GM21360 (cell line): Measurements from ENCODE around the gene ACOT13.
"Not testable (repeated sequence)": the region's sequence is repeated elsewhere in the genome, so short reads cannot be mapped to it uniquely, and the experiment has no call there.

Source experiments
- ATAC-seq: cut with Tn5 transposase; IDR thresholded peaks from one replicate; pipeline ENCODE4 v1.9.1; 2021; ENCODE audit warnings: mild to moderate bottlenecking, moderate library complexity; ENCODE audit not compliant: unreplicated experiment

ACOT13 gene

GRCh38 chr6:24666641-24667377 lies at the start of gene ACOT13, which contains the start of gene TDP2:
ACOT13 (plus strand) TSS chr6:24667077; CDS start chr6:24667264, 187 bp downstream.
TDP2 (minus strand) TSS chr6:24666899; CDS start chr6:24666862, 37 bp downstream.
- peak; percentile 97 for ATAC-seq

GRCh38 chr6:24619661-24620060 lies 47.2 kb upstream of the ACOT13 start:
- no peak for ATAC-seq

- no peak for ATAC-seq
Observed at GRCh38 chr6:24620637-24621036, 46.2 kb upstream of the ACOT13 start.

GRCh38 chr6:24621626-24622289 lies 45.1 kb upstream of the ACOT13 start:
- ATAC-seq: no peak

- ATAC-seq: no peak
Observed at GRCh38 chr6:24630856-24631505, 35.9 kb upstream of the ACOT13 start.

- ATAC-seq: no peak
Observed at GRCh38 chr6:24631671-24632070, 35.2 kb upstream of the ACOT13 start.

GRCh38 chr6:24632573-24632972 lies 34.3 kb upstream of the ACOT13 start:
- ATAC-seq: no peak

GRCh38 chr6:24636681-24637080 lies 30.2 kb upstream of the ACOT13 start:
- no peak for ATAC-seq

GRCh38 chr6:24640166-24640565 lies 26.7 kb upstream of the ACOT13 start:
- ATAC-seq: no peak

- not testable (repeated sequence) for ATAC-seq
Observed at GRCh38 chr6:24640631-24641030, 26.2 kb upstream of the ACOT13 start.

- no peak for ATAC-seq
Observed at GRCh38 chr6:24642061-24642460, 24.8 kb upstream of the ACOT13 start.

GRCh38 chr6:24643920-24644319 lies 23.0 kb upstream of the ACOT13 start:
- no peak for ATAC-seq

- no peak for ATAC-seq
Observed at GRCh38 chr6:24644377-24644776, 22.5 kb upstream of the ACOT13 start.

GRCh38 chr6:24646771-24647170 lies 20.1 kb upstream of the ACOT13 start:
- no peak for ATAC-seq

- no peak for ATAC-seq
Observed at GRCh38 chr6:24648276-24648675, 18.6 kb upstream of the ACOT13 start.

GRCh38 chr6:24649691-24650090 lies 17.2 kb upstream of the ACOT13 start:
- no peak for ATAC-seq

- no peak for ATAC-seq
Observed at GRCh38 chr6:24650365-24650764, 16.5 kb upstream of the ACOT13 start.

GRCh38 chr6:24655215-24655614 lies 11.7 kb upstream of the ACOT13 start:
- ATAC-seq: no peak

- ATAC-seq: no peak
Observed at GRCh38 chr6:24658573-24659560, 8.0 kb upstream of the ACOT13 start.

- ATAC-seq: no peak
Observed at GRCh38 chr6:24659561-24659960, 7.3 kb upstream of the ACOT13 start.

GRCh38 chr6:24660105-24660504 lies 6.8 kb upstream of the ACOT13 start:
- ATAC-seq: no peak
